Measurements from ENCODE around the gene TTC29.

DNA sequence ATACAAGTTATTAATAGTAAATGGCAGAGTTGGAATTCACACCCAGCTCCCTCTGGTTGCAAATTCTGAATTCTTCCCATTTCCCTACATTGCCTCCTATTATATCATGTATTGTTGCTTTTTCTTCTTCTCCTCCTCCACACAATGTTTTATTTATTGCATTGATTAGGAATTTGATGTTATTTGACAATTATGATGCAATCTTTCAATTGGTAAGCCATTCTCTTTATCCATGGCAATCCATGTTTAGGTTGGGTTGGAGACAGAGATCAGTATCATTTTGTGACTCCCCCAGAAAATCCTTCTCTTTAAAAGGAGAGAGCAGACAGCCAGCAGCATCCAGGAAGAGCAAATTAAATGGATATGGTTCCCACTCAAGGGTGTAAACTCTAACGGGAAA lies 30.5 kb downstream of the TTC29 start:
- TF ChIP-seq EZH2 (IDR thresholded peaks at IDR 0.05; ENCODE audit: low read length), result no peak
- TF ChIP-seq, protein P1, sequence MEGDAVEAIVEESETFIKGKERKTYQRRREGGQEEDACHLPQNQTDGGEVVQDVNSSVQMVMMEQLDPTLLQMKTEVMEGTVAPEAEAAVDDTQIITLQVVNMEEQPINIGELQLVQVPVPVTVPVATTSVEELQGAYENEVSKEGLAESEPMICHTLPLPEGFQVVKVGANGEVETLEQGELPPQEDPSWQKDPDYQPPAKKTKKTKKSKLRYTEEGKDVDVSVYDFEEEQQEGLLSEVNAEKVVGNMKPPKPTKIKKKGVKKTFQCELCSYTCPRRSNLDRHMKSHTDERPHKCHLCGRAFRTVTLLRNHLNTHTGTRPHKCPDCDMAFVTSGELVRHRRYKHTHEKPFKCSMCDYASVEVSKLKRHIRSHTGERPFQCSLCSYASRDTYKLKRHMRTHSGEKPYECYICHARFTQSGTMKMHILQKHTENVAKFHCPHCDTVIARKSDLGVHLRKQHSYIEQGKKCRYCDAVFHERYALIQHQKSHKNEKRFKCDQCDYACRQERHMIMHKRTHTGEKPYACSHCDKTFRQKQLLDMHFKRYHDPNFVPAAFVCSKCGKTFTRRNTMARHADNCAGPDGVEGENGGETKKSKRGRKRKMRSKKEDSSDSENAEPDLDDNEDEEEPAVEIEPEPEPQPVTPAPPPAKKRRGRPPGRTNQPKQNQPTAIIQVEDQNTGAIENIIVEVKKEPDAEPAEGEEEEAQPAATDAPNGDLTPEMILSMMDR (optimal IDR thresholded peaks at IDR 0.05 in 1 of 3, IDR thresholded peaks at IDR 0.05 in 1 of 3, conservative IDR thresholded peaks at IDR 0.05 in 1 of 3; ENCODE audit: extremely low read depth in 1 of 3, insufficient read depth in 2 of 3, low read length in 3 of 3), result no peak
